Panc1 (cell line): ENCODE data around the gene C4orf36. TPM values are rescaled to one million over a fixed set of nuclear protein-coding genes. Genes with fewer than 3 reads are reported as not detected.

Experiments used
- ATAC-seq: fragments of 200-7000 bp; cut with Tn5 transposase; 2 replicates; pipeline ENCODE4 v1.9.1; 2020; ENCODE audit warnings: mild to moderate bottlenecking, moderate library complexity
- BruUV-seq: library from RNA; stranded (reverse); fragments of 400-500 nt; replicated peaks from 2 replicates; lab custom pipeline; 2021; lab: Mats Ljungman, UMichigan
- CTCF ChIA-PET: fragments of 300-600 bp; sonication (Branson Sonifier 250); formaldehyde crosslinking; loops from one replicate; lab custom pipeline; 2022; ENCODE audit warnings: antibody characterized with exemption; lab: Charles Lee
- POLR2A ChIA-PET: fragments of 300-600 bp; sonication (Branson Sonifier 250); formaldehyde crosslinking; loops from one replicate; lab custom pipeline; 2022; ENCODE audit warnings: antibody characterized with exemption; lab: Charles Lee
- DNase-seq: peaks from one replicate; pipeline ENCODE4 v3.0.0-alpha.2; 2010; ENCODE audit warnings: low read depth, low spot score
- H3K27ac ChIP-seq: 2 replicates; pipeline ENCODE4 v1.5.1; 2011; ENCODE audit warnings: mild to moderate bottlenecking, low read length, inconsistent platforms
- H3K27me3 ChIP-seq: fragments of 200-500 bp; sonication (Bioruptor generic); 2 replicates; pipeline ENCODE4 v1.6.0; 2014; ENCODE audit warnings: low read length, inconsistent platforms; ENCODE audit not compliant: control insufficient read depth, insufficient read depth
- H3K36me3 ChIP-seq: fragments of 200-500 bp; sonication (Bioruptor generic); 2 replicates; pipeline ENCODE4 v1.5.1; 2014; ENCODE audit warnings: inconsistent platforms, mild to moderate bottlenecking, low read length, moderate library complexity; ENCODE audit not compliant: control insufficient read depth, insufficient read depth
- H3K4me1 ChIP-seq: 2 replicates; pipeline ENCODE4 v1.5.1; 2011; ENCODE audit warnings: inconsistent platforms, mild to moderate bottlenecking, low read length, moderate library complexity; ENCODE audit not compliant: control insufficient read depth, insufficient read depth
- H3K4me3 ChIP-seq, 2 experiments: 2 replicates each; pipeline ENCODE4 v1.5.1; 2011 to 2012; ENCODE audit warnings: low read depth in 2 of 2, low read length in 2 of 2, mild to moderate bottlenecking in 2 of 2, inconsistent platforms in 1 of 2, moderate library complexity in 1 of 2
- H3K9me3 ChIP-seq: fragments of 200-500 bp; sonication (Bioruptor generic); 2 replicates; pipeline ENCODE4 v1.5.1; 2014; ENCODE audit warnings: low read depth, mild to moderate bottlenecking, inconsistent platforms, low read length, moderate library complexity; ENCODE audit not compliant: control insufficient read depth, insufficient read depth
- CTCF ChIP-seq: fragments of 450-650 bp; IDR thresholded peaks from 2 replicates; pipeline ENCODE4 v1.5.1; 2017; ENCODE audit warnings: mild to moderate bottlenecking
- POLR2AphosphoS5 ChIP-seq: IDR thresholded peaks from 2 replicates; pipeline ENCODE4 v1.6.1; 2012; ENCODE audit warnings: mild to moderate bottlenecking, low read depth, low read length, moderate library complexity
- SIN3A ChIP-seq: IDR thresholded peaks from 2 replicates; pipeline ENCODE4 v1.6.1; 2012; ENCODE audit warnings: low read depth, mild to moderate bottlenecking, low read length, moderate library complexity, borderline replicate concordance; ENCODE audit not compliant: insufficient read depth
- TCF7L2 ChIP-seq: IDR thresholded peaks from 2 replicates; pipeline ENCODE4 v1.6.1; 2011; ENCODE audit warnings: mild to moderate bottlenecking, low read depth, low read length, inconsistent platforms
- in situ Hi-C: cut with HindIII; loops from 2 replicates; pipeline ENCODE4 v1.10.0; 2016; ENCODE audit warnings: low sequenced_read_pairs, low pct_unique_long_range_greater_than_20kb
- intact Hi-C: fragments of 100-400 bp; cut with micrococcal nuclease; formaldehyde crosslinking; loops from one replicate; pipeline ENCODE4 v1.10.0; 2022; ENCODE audit not compliant: unreplicated experiment
- total RNA-seq: library from RNA; stranded (reverse); gene quantifications from one replicate; pipeline ENCODE4 v1.2.1, GENCODE V29; 2021; ENCODE audit not compliant: unreplicated experiment
- TF ChIP-seq, protein P1 (sequence below), 2 experiments: IDR thresholded peaks; 2 replicates each; pipeline ENCODE4 v1.6.1; 2011 to 2012; ENCODE audit warnings: low read depth in 2 of 2, control low read depth in 1 of 2, low read length in 1 of 2, mild to moderate bottlenecking in 1 of 2, moderate library complexity in 1 of 2; ENCODE audit not compliant: insufficient read depth in 1 of 2

The C4orf36 gene
- total RNA-seq, 1 experiment from 2014 or later, result 0.26 TPM

- no peak for DNase-seq
- POLR2A ChIA-PET, result interaction anchor here (0.7 kb wide), 1 partner anchor 64 kb away, joined by 3 read pairs; no protein-coding TSS in a partner anchor
- Histone ChIP-seq H3K27me3 (no peaks in the 10 kb centered on the region), H3K36me3 (no peaks in the 10 kb centered on the region), H3K27ac (no peak overlapping the region), H3K4me1 (peaks cover 2% of the 10 kb centered on the region; the same call in 1 of the 2 replicates), H3K4me3 (no peak overlapping the region), H3K9me3 (no peaks in the 10 kb centered on the region)
- TF ChIP-seq POLR2AphosphoS5 (no peak), SIN3A (no peak), CTCF (no peak), TCF7L2 (no peak)
- TF ChIP-seq, protein P1, sequence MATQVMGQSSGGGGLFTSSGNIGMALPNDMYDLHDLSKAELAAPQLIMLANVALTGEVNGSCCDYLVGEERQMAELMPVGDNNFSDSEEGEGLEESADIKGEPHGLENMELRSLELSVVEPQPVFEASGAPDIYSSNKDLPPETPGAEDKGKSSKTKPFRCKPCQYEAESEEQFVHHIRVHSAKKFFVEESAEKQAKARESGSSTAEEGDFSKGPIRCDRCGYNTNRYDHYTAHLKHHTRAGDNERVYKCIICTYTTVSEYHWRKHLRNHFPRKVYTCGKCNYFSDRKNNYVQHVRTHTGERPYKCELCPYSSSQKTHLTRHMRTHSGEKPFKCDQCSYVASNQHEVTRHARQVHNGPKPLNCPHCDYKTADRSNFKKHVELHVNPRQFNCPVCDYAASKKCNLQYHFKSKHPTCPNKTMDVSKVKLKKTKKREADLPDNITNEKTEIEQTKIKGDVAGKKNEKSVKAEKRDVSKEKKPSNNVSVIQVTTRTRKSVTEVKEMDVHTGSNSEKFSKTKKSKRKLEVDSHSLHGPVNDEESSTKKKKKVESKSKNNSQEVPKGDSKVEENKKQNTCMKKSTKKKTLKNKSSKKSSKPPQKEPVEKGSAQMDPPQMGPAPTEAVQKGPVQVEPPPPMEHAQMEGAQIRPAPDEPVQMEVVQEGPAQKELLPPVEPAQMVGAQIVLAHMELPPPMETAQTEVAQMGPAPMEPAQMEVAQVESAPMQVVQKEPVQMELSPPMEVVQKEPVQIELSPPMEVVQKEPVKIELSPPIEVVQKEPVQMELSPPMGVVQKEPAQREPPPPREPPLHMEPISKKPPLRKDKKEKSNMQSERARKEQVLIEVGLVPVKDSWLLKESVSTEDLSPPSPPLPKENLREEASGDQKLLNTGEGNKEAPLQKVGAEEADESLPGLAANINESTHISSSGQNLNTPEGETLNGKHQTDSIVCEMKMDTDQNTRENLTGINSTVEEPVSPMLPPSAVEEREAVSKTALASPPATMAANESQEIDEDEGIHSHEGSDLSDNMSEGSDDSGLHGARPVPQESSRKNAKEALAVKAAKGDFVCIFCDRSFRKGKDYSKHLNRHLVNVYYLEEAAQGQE (IDR thresholded peaks at IDR 0.05; ENCODE audit: insufficient read depth in 1 of 2, low read depth in 2 of 2, low read length in 1 of 2), result no peak
- CTCF ChIA-PET, result interaction anchor here (0.6 kb wide), 1 partner anchor 30 kb away, joined by 3 read pairs; no protein-coding TSS in a partner anchor
- no TSS peak for BruUV-seq
- ATAC-seq, result no peak
- in situ Hi-C loops, result no loop called here
- intact Hi-C loops, result no loop called here
Observed at GRCh38 chr4:86890790-86891189, 1.4 kb downstream of the C4orf36 start.

DNA sequence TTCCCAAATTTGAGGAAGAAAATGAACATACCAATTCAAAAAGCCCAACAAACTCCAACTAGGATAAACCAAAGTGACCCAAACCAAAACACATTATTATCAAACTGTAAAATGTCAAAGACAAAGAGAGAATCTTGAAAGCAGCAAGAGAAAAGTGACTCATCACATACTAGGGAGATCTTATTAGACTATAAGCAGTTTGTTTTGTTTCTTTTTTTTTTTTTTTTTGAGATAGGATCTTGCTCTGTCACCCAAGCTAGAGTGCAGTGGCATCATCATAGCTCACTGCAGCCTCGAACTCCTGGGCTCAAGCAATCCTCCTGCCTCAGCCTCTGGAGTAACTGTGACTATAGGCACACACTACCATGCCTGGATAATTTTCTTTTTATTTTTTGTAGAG is 12.6 kb downstream of the C4orf36 start:
- H3K27me3 ChIP-seq, result no peaks in the 10 kb centered on the region
- in situ Hi-C loops, result no loop called here
- no peak overlapping the region for H3K27ac ChIP-seq
- no peaks in the 10 kb centered on the region for H3K36me3 ChIP-seq
- ATAC-seq (no peak), DNase-seq (no peak)
- TF ChIP-seq SIN3A (no peak), CTCF (no peak), TCF7L2 (no peak), POLR2AphosphoS5 (no peak)
- TF ChIP-seq, protein P1 (IDR thresholded peaks at IDR 0.05; ENCODE audit: insufficient read depth in 1 of 2, low read depth in 2 of 2, low read length in 1 of 2), result no peak
- BruUV-seq, result no TSS peak
- ChIA-PET CTCF (interaction anchor here (0.6 kb wide), 1 partner anchor 527 kb away, joined by 3 read pairs; no protein-coding TSS in a partner anchor), POLR2A (no interaction called here)
- no peaks in the 10 kb centered on the region for H3K4me1 ChIP-seq
- intact Hi-C loops, result no loop called here
- no peak overlapping the region for H3K4me3 ChIP-seq
- H3K9me3 ChIP-seq, result no peaks in the 10 kb centered on the region
